Neural progenitor cell (in vitro differentiated cells): ENCODE data around the gene AIFM2. TPM values are rescaled to one million over a fixed set of nuclear protein-coding genes. Genes with fewer than 3 reads are reported as not detected.

ENCODE experiments used
- DNase-seq: peaks from one replicate; pipeline ENCODE4 v3.0.0-alpha.2; 2016; ENCODE audit warnings: low spot score
- H2AFZ ChIP-seq: fragments of 200-600 bp; sonication (generic); replicated peaks from 2 replicates; pipeline ENCODE4 v1.6.1; 2016; ENCODE audit warnings: antibody characterized with exemption
- H3F3A ChIP-seq: fragments of 200-600 bp; sonication (generic); 2 replicates; pipeline ENCODE4 v1.6.1; 2016; ENCODE audit warnings: antibody characterized with exemption, low read depth
- H3K27ac ChIP-seq: fragments of 200-600 bp; sonication (generic); 2 replicates; pipeline ENCODE4 v1.5.1; 2016; ENCODE audit warnings: mild to moderate bottlenecking
- H3K27me3 ChIP-seq: fragments of 200-600 bp; sonication (generic); 2 replicates; pipeline ENCODE4 v1.6.1; 2016; ENCODE audit warnings: mild to moderate bottlenecking, moderate library complexity
- H3K36me3 ChIP-seq: fragments of 200-600 bp; sonication (generic); 2 replicates; pipeline ENCODE4 v1.5.1; 2016
- H3K4me1 ChIP-seq: fragments of 200-600 bp; sonication (generic); 2 replicates; pipeline ENCODE4 v1.6.1; 2016; ENCODE audit warnings: mixed run types
- H3K4me2 ChIP-seq: fragments of 200-600 bp; sonication (generic); 2 replicates; pipeline ENCODE4 v1.6.1; 2016
- H3K4me3 ChIP-seq: fragments of 200-600 bp; sonication (generic); 2 replicates; pipeline ENCODE4 v1.5.1; 2016
- H3K79me2 ChIP-seq: fragments of 200-600 bp; sonication (generic); 2 replicates; pipeline ENCODE4 v1.6.1; 2016; ENCODE audit warnings: low read depth
- H3K9ac ChIP-seq: fragments of 200-600 bp; sonication (generic); 2 replicates; pipeline ENCODE4 v1.6.1; 2016
- H3K9me3 ChIP-seq: fragments of 200-600 bp; sonication (generic); 2 replicates; pipeline ENCODE4 v1.5.1; 2016; ENCODE audit warnings: low read depth
- H4K20me1 ChIP-seq: fragments of 200-600 bp; sonication (generic); 2 replicates; pipeline ENCODE4 v1.6.1; 2016; ENCODE audit warnings: low read depth
- H3K27ac Mint-ChIP-seq: 3 replicates; pipeline ENCODE4 v1.8.0; 2021; ENCODE audit warnings: mixed read lengths
- H3K27me3 Mint-ChIP-seq: 2 replicates; pipeline ENCODE4 v1.8.0; 2022; ENCODE audit warnings: low read depth, mild to moderate bottlenecking, inconsistent platforms, moderate library complexity, mixed read lengths; ENCODE audit not compliant: insufficient read depth
- H3K36me3 Mint-ChIP-seq: 3 replicates; pipeline ENCODE4 v1.8.0; 2021; ENCODE audit warnings: mixed read lengths
- H3K4me1 Mint-ChIP-seq: 3 replicates; pipeline ENCODE4 v1.8.0; 2021; ENCODE audit warnings: mixed read lengths
- H3K4me3 Mint-ChIP-seq: 3 replicates; pipeline ENCODE4 v1.8.0; 2021; ENCODE audit warnings: mild to moderate bottlenecking, moderate library complexity, mixed read lengths
- H3K9me3 Mint-ChIP-seq: 3 replicates; pipeline ENCODE4 v1.8.0; 2020; ENCODE audit warnings: mixed read lengths
- CTCF ChIP-seq: fragments of 200-600 bp; sonication (generic); IDR thresholded peaks from 2 replicates; pipeline ENCODE4 v1.5.1; 2017; ENCODE audit warnings: antibody characterized with exemption, mild to moderate bottlenecking
- EZH2 ChIP-seq: fragments of 200-600 bp; sonication (generic); IDR thresholded peaks from 2 replicates; pipeline ENCODE4 v1.6.1; 2017; ENCODE audit warnings: antibody characterized with exemption, mild to moderate bottlenecking, moderate library complexity
- EZH2phosphoT487 ChIP-seq: fragments of 200-600 bp; sonication (generic); IDR thresholded peaks from 2 replicates; pipeline ENCODE4 v1.6.1; 2017; ENCODE audit warnings: antibody characterized with exemption
- total RNA-seq: library from RNA; depleted of rRNA; stranded (reverse); fragments of >200 nt; gene quantifications from 2 replicates; pipeline ENCODE4 v1.2.3, GENCODE V29; 2015; ENCODE audit warnings: low replicate concordance

Gene AIFM2
- total RNA-seq, 1 donor from 2014 or later, result 1.1 TPM

GRCh38 chr10:70155255-70155838 lies 22.7 kb upstream of the AIFM2 start:
- Histone ChIP-seq H3K4me1 (peaks cover 11% of the 10 kb centered on the region), H3K9me3 (no peaks in the 10 kb centered on the region), H3K36me3 (peaks cover 18% of the 10 kb centered on the region), H3K27ac (no peak overlapping the region), H3K79me2 (peaks cover 22% of the 10 kb centered on the region), H3F3A (peaks cover 15% of the 10 kb centered on the region), H3K4me2 (no peak overlapping the region), H3K4me3 (no peak overlapping the region), H2AFZ (no peak overlapping the region), H3K27me3 (no peaks in the 10 kb centered on the region), H3K9ac (no peak overlapping the region), H4K20me1 (peaks cover 31% of the 10 kb centered on the region)
- H3K27me3 Mint-ChIP-seq, result no peaks in the 10 kb centered on the region
- H3K36me3 Mint-ChIP-seq, result peaks cover 32% of the 10 kb centered on the region
- no peak overlapping the region for H3K4me3 Mint-ChIP-seq
- TF ChIP-seq CTCF, result no peak
- TF ChIP-seq EZH2phosphoT487, result no peak
- TF ChIP-seq EZH2, result no peak
- no peak for DNase-seq
- no peaks in the 10 kb centered on the region for H3K4me1 Mint-ChIP-seq
- H3K9me3 Mint-ChIP-seq, result no peaks in the 10 kb centered on the region
- no peak overlapping the region for H3K27ac Mint-ChIP-seq

GRCh38 chr10:70148516-70148915 lies 15.9 kb upstream of the AIFM2 start:
- Mint-ChIP-seq H3K36me3 (peaks cover 18% of the 10 kb centered on the region), H3K27ac (peak overlapping the region; percentile 39), H3K9me3 (no peaks in the 10 kb centered on the region), H3K27me3 (peaks cover 4% of the 10 kb centered on the region), H3K4me3 (no peak overlapping the region), H3K4me1 (peaks cover 20% of the 10 kb centered on the region)
- Histone ChIP-seq H3K27me3 (no peaks in the 10 kb centered on the region), H2AFZ (no peak overlapping the region), H3K36me3 (peaks cover 9% of the 10 kb centered on the region), H3K9ac (no peak overlapping the region), H3K4me2 (no peak overlapping the region), H3K79me2 (peaks cover 10% of the 10 kb centered on the region), H3K27ac (no peak overlapping the region), H3K9me3 (no peaks in the 10 kb centered on the region), H3K4me1 (peaks cover 4% of the 10 kb centered on the region), H4K20me1 (peaks cover 15% of the 10 kb centered on the region), H3F3A (peaks cover 15% of the 10 kb centered on the region), H3K4me3 (no peak overlapping the region)
- TF ChIP-seq EZH2, result no peak
- TF ChIP-seq EZH2phosphoT487, result no peak
- TF ChIP-seq CTCF, result no peak
- DNase-seq, result no peak

GRCh38 chr10:70147259-70147625 lies 14.6 kb upstream of the AIFM2 start:
- H3K9me3 Mint-ChIP-seq, result no peaks in the 10 kb centered on the region
- no peak overlapping the region for H3K9ac ChIP-seq
- no peak for DNase-seq
- TF ChIP-seq EZH2 (no peak), CTCF (no peak), EZH2phosphoT487 (no peak)
- H3K4me2 ChIP-seq, result peak overlapping the region; percentile 62
- H3K36me3 Mint-ChIP-seq, result peaks cover 18% of the 10 kb centered on the region
- H3K79me2 ChIP-seq, result peaks cover 10% of the 10 kb centered on the region
- H3K36me3 ChIP-seq, result no peaks in the 10 kb centered on the region
- H3K27me3 ChIP-seq, result no peaks in the 10 kb centered on the region
- H2AFZ ChIP-seq, result no peak overlapping the region
- H3K27ac Mint-ChIP-seq, result peak overlapping the region; percentile 82
- peaks cover 4% of the 10 kb centered on the region for H3K27me3 Mint-ChIP-seq
- peaks cover 4% of the 10 kb centered on the region for H3K4me1 ChIP-seq
- peaks cover 15% of the 10 kb centered on the region for H3F3A ChIP-seq
- peaks cover 15% of the 10 kb centered on the region for H4K20me1 ChIP-seq
- peak overlapping the region; percentile 84 for H3K4me3 Mint-ChIP-seq
- peaks cover 21% of the 10 kb centered on the region for H3K4me1 Mint-ChIP-seq
- peak overlapping the region; percentile 58 for H3K4me3 ChIP-seq
- H3K9me3 ChIP-seq, result no peaks in the 10 kb centered on the region
- peak overlapping the region; percentile 47 for H3K27ac ChIP-seq
